Transverse colon (tissue), 4 donors: ENCODE measurements around the gene RABGAP1L. TPM values are rescaled to one million over a fixed set of nuclear protein-coding genes. Genes with fewer than 3 reads are reported as not detected.
"Not testable (repeated sequence)": the region's sequence is repeated elsewhere in the genome, so short reads cannot be mapped to it uniquely, and the experiment has no call there.

ENCODE experiments used
- DNase-seq: peaks from one replicate; pipeline ENCODE4 v3.0.0-alpha.2; 2019
- H3K27ac ChIP-seq, 4 donors: fragments of 200-600 bp; sonication (generic); 2 replicates each; pipeline ENCODE4 v1.5.1; 2016 to 2018; ENCODE audit warnings: inconsistent platforms in 4 of 4
- H3K27me3 ChIP-seq: fragments of 200-600 bp; sonication (generic); 2 replicates; pipeline ENCODE4 v1.5.1; 2017; ENCODE audit warnings: inconsistent platforms
- H3K36me3 ChIP-seq, 4 donors: fragments of 200-600 bp; sonication (generic); 2 replicates each; pipeline ENCODE4 v1.5.1; 2017 to 2019; ENCODE audit warnings: inconsistent platforms in 4 of 4
- H3K4me1 ChIP-seq, 4 donors: fragments of 200-600 bp; sonication (generic); 2 replicates each; pipeline ENCODE4 v1.5.1; 2017 to 2020; ENCODE audit warnings: inconsistent platforms in 4 of 4
- H3K4me3 ChIP-seq, 4 donors: fragments of 200-600 bp; sonication (generic); 1 replicate in 1 of 4; 2 replicates in 3 of 4; pipeline versions ENCODE4 v1.5.1 to v1.6.1; 2017 to 2019; ENCODE audit warnings: inconsistent platforms in 4 of 4
- H3K9me3 ChIP-seq, 2 donors: fragments of 200-600 bp; sonication (generic); 2 replicates each; pipeline ENCODE4 v1.5.1; 2017 to 2019; ENCODE audit warnings: inconsistent platforms in 2 of 2
- CTCF ChIP-seq, 5 experiments: fragments of 200-600 bp in 3 of 5; fragments of 450-650 bp in 2 of 5; sonication (generic) in 3 of 5; IDR thresholded peaks; 1 replicate in 2 of 5; 2 replicates in 3 of 5; pipeline ENCODE4 v1.5.1; 2016 to 2017; ENCODE audit warnings: antibody characterized with exemption in 5 of 5, inconsistent platforms in 3 of 5, mild to moderate bottlenecking in 2 of 5, moderate library complexity in 1 of 5
- EP300 ChIP-seq: sonication (generic); formaldehyde crosslinking; IDR thresholded peaks from one replicate; pipeline ENCODE4 v1.6.1; 2017; ENCODE audit warnings: antibody characterized with exemption, low read depth
- POLR2A ChIP-seq: fragments of 450-650 bp; IDR thresholded peaks from one replicate; pipeline ENCODE4 v1.6.1; 2016; ENCODE audit warnings: antibody characterized with exemption, mild to moderate bottlenecking, moderate library complexity
- POLR2AphosphoS5 ChIP-seq, 3 donors: sonication (generic); formaldehyde crosslinking; IDR thresholded peaks; one replicate each; pipeline ENCODE4 v1.6.1; 2016; ENCODE audit warnings: antibody characterized with exemption in 3 of 3
- WGBS, 2 donors: methylation state at CpG; one replicate each; pipeline ENCODE4 v1.1.5; 2018; ENCODE audit warnings: low coverage in 1 of 2; 5-methylcytosine and 5-hydroxymethylcytosine counted together
- in situ Hi-C, 4 donors: fragments of 200-750 bp; cut with MboI; loops; one replicate each; pipeline versions ENCODE4 v1.15.0 to v1.15.1; 2017; ENCODE audit warnings: low sequenced_read_pairs in 3 of 4, low pct_ligation_motif_present in 1 of 4, low pct_unique_long_range_greater_than_20kb in 1 of 4
- intact Hi-C: fragments of 100-400 bp; cut with DNase I; formaldehyde crosslinking; loops from one replicate; pipeline ENCODE4 v1.15.1; 2023; ENCODE audit warnings: low total_unique reads
- total RNA-seq, 4 donors: library from RNA; depleted of rRNA; stranded (reverse); fragments of >200 nt; gene quantifications; one replicate each; pipeline ENCODE4 v1.1.0, GENCODE V29; 2016

RABGAP1L gene
- total RNA-seq, 4 donors from 2014 or later: 68.9 to 127 (median 99.9) TPM

GRCh38 chr1:174114788-174115448 is 44.4 kb upstream of the RABGAP1L start:
- intact Hi-C loops (no loop called here), in situ Hi-C loops (no loop called here)
- 77 to 85% methylated on average over 6 of the region's 6 CpGs for WGBS, 2 donors
- Histone ChIP-seq H3K9me3 (no peaks in the 10 kb centered on the region), H3K4me1 (peaks cover 0 to 6% (median 0%) of the 10 kb centered on the region in 4 donors), H3K27me3 (no peaks in the 10 kb centered on the region), H3K36me3 (no peaks in the 10 kb centered on the region), H3K27ac (no peak overlapping the region), H3K4me3 (no peak overlapping the region)
- peak; percentile 65 to 72 (median 66) for TF ChIP-seq CTCF (IDR thresholded peaks at IDR 0.05)
- TF ChIP-seq EP300: no peak
- peak; percentile 16 for DNase-seq

DNA sequence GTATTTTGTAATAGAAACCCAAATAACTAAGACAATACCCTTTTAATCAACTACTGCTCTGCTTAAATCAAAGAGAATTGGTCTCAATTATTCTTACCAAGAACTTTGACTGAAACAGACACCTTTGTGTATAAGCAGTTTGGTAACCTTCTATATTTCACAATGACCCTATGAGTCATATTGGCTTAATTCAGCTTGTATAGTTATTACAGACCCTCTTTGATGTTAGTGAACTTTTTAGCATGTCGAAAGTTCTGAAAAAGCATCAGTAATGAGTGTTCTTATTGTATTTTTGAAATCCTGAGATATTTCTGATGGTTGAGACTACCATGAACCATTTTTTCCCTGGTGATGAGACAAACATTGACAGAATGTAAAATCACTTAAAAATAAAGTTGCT is 43.3 kb upstream of the RABGAP1L start:
- no peak for TF ChIP-seq EP300
- TF ChIP-seq POLR2A: no peak
- TF ChIP-seq CTCF (IDR thresholded peaks at IDR 0.05): no peak
- no peak for TF ChIP-seq POLR2AphosphoS5 (IDR thresholded peaks at IDR 0.05)
- Histone ChIP-seq H3K36me3 (no peaks in the 10 kb centered on the region), H3K4me1 (peaks cover 0 to 6% (median 0%) of the 10 kb centered on the region in 4 donors), H3K4me3 (no peak overlapping the region), H3K27me3 (no peaks in the 10 kb centered on the region), H3K27ac (no peak overlapping the region), H3K9me3 (no peaks in the 10 kb centered on the region)
- WGBS, 2 donors: 80 to 85% methylated on average over 1 of the region's 1 CpG
- intact Hi-C loops (no loop called here), in situ Hi-C loops (no loop called here)
- no peak for DNase-seq

GRCh38 chr1:174118751-174119150 is 40.6 kb upstream of the RABGAP1L start:
- Histone ChIP-seq H3K27ac (no peak overlapping the region), H3K36me3 (no peaks in the 10 kb centered on the region), H3K27me3 (no peaks in the 10 kb centered on the region), H3K4me1 (peaks cover 0 to 6% (median 0%) of the 10 kb centered on the region in 4 donors), H3K9me3 (no peaks in the 10 kb centered on the region), H3K4me3 (no peak overlapping the region)
- DNase-seq: no peak
- no peak for TF ChIP-seq POLR2A
- no peak for TF ChIP-seq CTCF (IDR thresholded peaks at IDR 0.05)
- intact Hi-C loops (no loop called here), in situ Hi-C loops (no loop called here)

- H3K36me3 ChIP-seq, H3K27ac ChIP-seq, in situ Hi-C loops, H3K4me3 ChIP-seq, H3K27me3 ChIP-seq, intact Hi-C loops, H3K4me1 ChIP-seq, DNase-seq: not testable (repeated sequence)
- peaks cover 3 to 12% of the 10 kb centered on the region in 2 donors for H3K9me3 ChIP-seq
- 82% methylated on average over 1 of the region's 1 CpG; no CpG with 5 or more reads in 1 of the 2 donors for WGBS, 2 donors
Observed at GRCh38 chr1:174122318-174122717, 37.0 kb upstream of the RABGAP1L start.

GRCh38 chr1:174123843-174124242 is 35.5 kb upstream of the RABGAP1L start:
- intact Hi-C loops: no loop called here
- Histone ChIP-seq H3K4me1 (no peaks in the 10 kb centered on the region), H3K9me3 (peaks cover 3 to 12% of the 10 kb centered on the region in 2 donors), H3K27me3 (no peaks in the 10 kb centered on the region), H3K27ac (no peak overlapping the region), H3K36me3 (no peaks in the 10 kb centered on the region), H3K4me3 (no peak overlapping the region)
- no peak for DNase-seq
- TF ChIP-seq CTCF (IDR thresholded peaks at IDR 0.05): no peak
- no peak for TF ChIP-seq POLR2AphosphoS5 (IDR thresholded peaks at IDR 0.05)
- no peak for TF ChIP-seq POLR2A
- no peak for TF ChIP-seq EP300
- in situ Hi-C loops: no loop called here

DNA sequence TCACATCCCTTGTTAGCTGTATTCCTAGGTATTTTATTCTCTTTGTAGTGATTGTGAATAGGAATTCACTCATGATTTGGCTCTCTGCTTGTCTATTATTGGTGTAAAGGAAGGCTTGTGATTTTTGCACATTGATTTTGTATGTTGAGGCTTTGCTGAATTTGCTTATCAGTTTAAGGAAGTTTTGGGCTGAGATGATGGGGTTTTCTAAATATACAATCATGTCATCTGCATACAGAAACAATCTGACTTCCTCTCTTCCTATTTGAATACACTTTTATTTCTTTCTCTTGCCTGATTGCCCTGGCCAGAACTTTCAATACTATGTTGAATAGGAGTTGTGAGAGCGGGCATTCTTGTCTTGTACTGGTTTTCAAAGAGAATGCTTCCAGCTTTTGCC is 32.1 kb upstream of the RABGAP1L start:
- intact Hi-C loops, H3K4me3 ChIP-seq, H3K36me3 ChIP-seq, H3K4me1 ChIP-seq, in situ Hi-C loops, H3K27me3 ChIP-seq, DNase-seq, H3K27ac ChIP-seq: not testable (repeated sequence)
- H3K9me3 ChIP-seq: peaks cover 3 to 12% of the 10 kb centered on the region in 2 donors
- WGBS, 2 donors: 33 to 50% methylated on average over 1 of the region's 1 CpG
